GM20000 (cell line): ENCODE results near the gene PEDS1.

ENCODE experiments used
- DNase-seq: peaks from one replicate; pipeline ENCODE4 v3.0.0; 2012; ENCODE audit warnings: low spot score
- CTCF ChIP-seq: IDR thresholded peaks from 2 replicates; pipeline ENCODE4 v1.5.1; 2012; ENCODE audit warnings: mild to moderate bottlenecking, control low read depth; ENCODE audit errors: extremely low read depth, missing control alignments

PEDS1 gene

DNA sequence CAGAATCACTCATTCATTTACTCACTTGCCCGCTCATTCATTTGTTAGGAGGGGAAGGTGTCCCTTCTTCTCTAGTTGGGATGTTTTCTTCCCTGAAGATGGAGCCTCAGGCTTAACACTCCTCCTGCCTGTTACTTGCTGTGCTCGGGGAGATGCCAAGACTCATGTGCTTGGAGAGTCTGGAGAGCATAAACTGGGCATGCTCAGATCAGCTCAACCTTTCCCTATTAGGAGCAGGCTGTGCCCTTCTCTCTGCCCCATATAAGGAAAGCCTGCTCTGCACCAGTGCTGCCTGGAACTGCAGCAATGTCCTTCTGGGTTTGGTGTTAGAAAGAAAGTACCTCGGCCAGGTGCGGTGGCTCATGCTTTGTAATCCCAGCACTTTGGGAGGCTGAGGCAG, 22.5 kb downstream of the PEDS1 start:
- no peak for TF ChIP-seq CTCF
- no peak for DNase-seq

DNA sequence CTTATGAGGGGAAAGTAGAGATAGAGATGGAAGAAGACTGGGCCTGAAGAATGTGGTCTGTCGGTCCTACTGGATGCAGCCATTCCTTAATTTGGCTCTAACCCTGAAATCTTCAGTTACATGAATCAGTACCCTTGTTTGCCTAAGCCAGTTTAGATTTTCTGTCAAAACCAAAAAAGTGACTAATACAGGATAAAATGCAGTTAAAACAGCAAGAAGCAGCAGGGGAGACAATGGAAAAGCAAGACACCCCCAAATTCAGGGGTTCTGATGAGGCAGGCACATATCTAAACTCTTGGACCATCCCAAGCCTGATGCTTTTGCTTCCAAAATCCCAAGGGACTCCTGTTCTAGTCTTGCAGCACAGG, 23.2 kb downstream of the PEDS1 start:
- no peak for TF ChIP-seq CTCF
- DNase-seq: no peak

GRCh38 chr20:50129662-50130355, 23.7 kb downstream of the PEDS1 start:
- DNase-seq: no peak
- no peak for TF ChIP-seq CTCF

DNA sequence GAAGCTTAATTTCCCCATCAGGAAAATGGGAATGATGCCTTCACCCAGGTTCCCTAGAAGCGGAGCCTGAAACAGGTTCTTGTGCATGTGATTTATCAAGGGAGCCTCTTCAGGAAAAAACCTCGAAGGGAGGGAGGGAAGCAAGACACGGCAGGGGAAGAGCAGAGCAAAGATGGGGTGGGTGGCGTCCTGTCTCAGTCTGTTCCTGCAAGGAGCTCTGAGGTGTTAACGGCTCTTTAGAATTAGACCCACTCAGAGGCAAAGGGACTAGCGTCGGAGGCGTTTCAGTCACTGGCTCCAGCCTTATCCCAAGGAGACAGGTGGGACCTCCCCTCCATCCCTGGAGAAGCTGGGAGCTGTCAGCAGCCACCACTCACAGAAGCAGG, 25.0 kb downstream of the PEDS1 start:
- TF ChIP-seq CTCF: no peak
- DNase-seq: no peak

DNA sequence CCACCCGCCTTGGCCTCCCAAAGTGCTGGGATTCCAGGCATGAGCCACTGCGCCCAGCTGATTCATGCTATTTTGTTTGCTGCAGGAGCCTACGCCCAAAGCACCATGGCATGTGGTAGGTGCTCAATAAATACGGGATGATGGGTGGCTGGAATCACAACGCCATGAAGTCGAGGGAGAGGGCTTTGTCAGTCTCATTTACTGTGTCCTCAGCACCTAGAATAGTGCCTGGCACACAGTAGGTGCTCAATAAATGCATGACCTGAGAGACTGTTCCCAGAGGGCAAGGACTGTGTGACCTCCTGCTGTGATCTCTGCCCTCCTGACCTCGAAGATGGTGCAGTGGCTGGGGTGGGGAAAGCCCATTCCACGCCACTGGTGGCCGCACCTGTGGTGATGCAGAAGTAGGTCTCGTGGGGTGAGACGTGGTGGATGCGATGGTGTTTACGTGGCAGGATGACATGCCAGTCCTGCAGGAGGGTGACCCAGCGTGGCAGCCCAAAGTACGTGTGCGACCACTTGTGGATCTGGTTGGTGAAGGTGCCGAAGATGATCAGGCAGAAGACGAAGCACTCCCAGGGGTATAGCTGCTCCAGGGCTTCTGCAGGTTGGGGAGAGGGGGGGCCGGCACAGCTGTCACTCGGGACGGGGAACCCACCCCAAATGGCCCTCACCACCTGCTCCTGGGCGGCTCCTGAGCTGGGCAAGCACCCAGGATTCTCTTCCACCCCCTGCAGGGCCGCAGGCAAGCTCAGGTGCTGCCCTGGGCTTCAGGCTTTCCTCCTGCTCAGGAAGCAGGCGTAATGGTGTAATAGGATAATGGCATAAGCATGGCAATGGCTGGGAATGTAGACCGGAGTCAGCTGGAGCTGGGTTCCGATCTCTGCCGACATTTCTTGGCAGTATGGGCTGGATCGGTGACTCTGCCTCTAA, 25.7 kb downstream of the PEDS1 start:
- TF ChIP-seq CTCF: no peak
- no peak for DNase-seq

- no peak for TF ChIP-seq CTCF
- DNase-seq: no peak
Observed at GRCh38 chr20:50126662-50127061, 26.9 kb downstream of the PEDS1 start.

DNA sequence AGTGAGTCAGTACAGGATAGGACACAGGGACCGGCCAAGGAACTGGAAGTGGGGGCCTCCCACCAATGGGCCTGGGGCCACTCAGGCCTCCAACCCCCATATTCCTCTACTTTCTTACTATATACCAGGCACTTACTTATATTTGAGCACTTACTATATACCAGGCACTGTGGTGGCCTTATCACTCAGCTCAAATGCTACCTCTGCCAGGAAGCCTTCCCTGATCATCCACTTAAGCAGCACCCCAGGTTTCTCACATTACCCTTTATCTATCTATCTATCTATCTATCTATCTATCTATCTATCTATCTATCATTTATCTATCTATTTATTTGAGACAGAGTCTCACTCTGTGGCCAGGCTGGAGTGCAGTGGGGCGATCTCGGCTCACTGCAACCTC, 28.2 kb downstream of the PEDS1 start:
- no peak for TF ChIP-seq CTCF

More for the DNA sequence above, 28.2 kb downstream of the PEDS1 start:
- no peak for DNase-seq
